ENCODE results near the gene IL15RA. TPM values are rescaled to one million over a fixed set of nuclear protein-coding genes. Genes with fewer than 3 reads are reported as not detected.

Gene IL15RA, protein sequence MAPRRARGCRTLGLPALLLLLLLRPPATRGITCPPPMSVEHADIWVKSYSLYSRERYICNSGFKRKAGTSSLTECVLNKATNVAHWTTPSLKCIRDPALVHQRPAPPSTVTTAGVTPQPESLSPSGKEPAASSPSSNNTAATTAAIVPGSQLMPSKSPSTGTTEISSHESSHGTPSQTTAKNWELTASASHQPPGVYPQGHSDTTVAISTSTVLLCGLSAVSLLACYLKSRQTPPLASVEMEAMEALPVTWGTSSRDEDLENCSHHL
- total RNA-seq = 0.68 and 3.6 TPM in 2 replicates

GRCh38 chr10:5977471-5978229, at the start of gene IL15RA:
Gene IL15RA, minus strand, starts transcription at chr10:5977543. Its CDS starts 51 bp downstream, at chr10:5977492.

Other genes with a start within 250 kb of the IL15RA start
- 343 and 351 TPM in 2 replicates for gene GDI2, start 164.1 kb downstream of the IL15RA start, total RNA-seq
- 5.1 and 7.3 TPM in 2 replicates for gene ANKRD16, start 87.7 kb downstream of the IL15RA start, total RNA-seq
- 75.5 and 98.1 TPM in 2 replicates for gene FBH1, start 87.3 kb downstream of the IL15RA start, total RNA-seq
- gene IL2RA, start 84.8 kb upstream of the IL15RA start, total RNA-seq = not detected in 2 replicates
- gene RBM17, start 111.5 kb upstream of the IL15RA start, total RNA-seq = 59.8 and 76.1 TPM in 2 replicates
- gene PFKFB3, start 225.4 kb upstream of the IL15RA start, total RNA-seq = 7.2 and 33.7 TPM in 2 replicates

Measured in nasal cavity respiratory epithelium epithelial cell of viscerocranial mucosa (primary cell).